ENCODE measurements around the gene FGGY. TPM values are rescaled to one million over a fixed set of nuclear protein-coding genes. Genes with fewer than 3 reads are reported as not detected.
"Not testable (repeated sequence)": the region's sequence is repeated elsewhere in the genome, so short reads cannot be mapped to it uniquely, and the experiment has no call there.

Gene FGGY
- total and polyA plus RNA-seq, 5 experiments from 2014 or later = 5.7 to 11.1 (median 6.4) TPM

DNA sequence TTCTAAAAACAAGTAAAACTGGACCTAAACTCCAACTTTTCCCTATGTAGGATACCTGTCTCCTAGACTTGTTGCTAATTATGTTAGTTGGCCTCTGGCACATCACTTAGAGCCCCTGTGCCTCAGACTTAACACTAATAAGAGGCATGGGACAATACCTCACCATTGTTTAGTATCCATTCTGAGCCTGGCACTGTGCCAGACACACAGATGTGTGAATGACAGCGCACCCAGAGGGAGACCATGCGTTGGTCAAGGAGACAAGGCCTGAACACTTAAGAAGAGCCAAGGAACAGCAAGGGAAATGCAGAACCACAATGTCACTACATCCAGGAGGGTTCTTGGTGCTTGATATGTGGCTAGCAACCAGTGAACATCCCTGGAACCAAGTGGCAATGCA is 189.1 kb downstream of the FGGY start:
- Mint-ChIP-seq H3K27ac (no peak overlapping the region), H3K36me3 (peaks cover 0 to 2% (median 0%) of the 10 kb centered on the region in 3 donors), H3K4me3 (no peak overlapping the region)

DNA sequence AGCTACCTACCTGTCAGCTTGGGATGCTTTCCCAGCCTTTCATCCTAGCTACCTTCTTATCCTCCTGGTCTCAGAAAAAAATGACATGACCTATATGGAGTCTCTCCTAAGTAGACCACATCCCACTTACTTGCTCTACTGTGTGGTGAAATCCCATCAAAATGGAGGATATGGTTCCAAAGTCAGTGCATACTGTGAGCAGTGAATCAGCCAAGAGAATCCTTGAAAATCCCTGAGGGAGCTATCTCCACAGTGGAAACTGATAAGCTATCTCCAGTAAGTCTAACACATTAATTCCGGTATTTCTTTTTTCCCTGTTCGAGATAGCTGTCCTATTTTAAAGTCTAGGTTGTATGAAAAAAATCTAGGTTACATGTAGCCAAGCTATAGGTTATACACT is 189.7 kb downstream of the FGGY start:
- Mint-ChIP-seq H3K27ac (no peak overlapping the region), H3K27me3 (no peaks in the 10 kb centered on the region), H3K36me3 (peaks cover 0 to 2% (median 0%) of the 10 kb centered on the region in 3 donors), H3K4me3 (no peak overlapping the region), H3K9me3 (peaks cover 0 to 7% (median 0%) of the 10 kb centered on the region in 9 donors), H3K4me1 (peaks cover 0 to 13% (median 5%) of the 10 kb centered on the region in 4 donors)
- ATAC-seq (no peak), DNase-seq (no peak)
- POLR2A ChIA-PET = no interaction called here

More for the DNA sequence above, 189.1 kb downstream of the FGGY start:
- DNase-seq (no peak), ATAC-seq (no peak)
- POLR2A ChIA-PET = no interaction called here
- H3K4me1 Mint-ChIP-seq = peaks cover 0 to 13% (median 5%) of the 10 kb centered on the region in 4 donors
- H3K9me3 Mint-ChIP-seq = peaks cover 0 to under 1% (median 0%) of the 10 kb centered on the region in 9 donors
- no peaks in the 10 kb centered on the region for H3K27me3 Mint-ChIP-seq

DNA sequence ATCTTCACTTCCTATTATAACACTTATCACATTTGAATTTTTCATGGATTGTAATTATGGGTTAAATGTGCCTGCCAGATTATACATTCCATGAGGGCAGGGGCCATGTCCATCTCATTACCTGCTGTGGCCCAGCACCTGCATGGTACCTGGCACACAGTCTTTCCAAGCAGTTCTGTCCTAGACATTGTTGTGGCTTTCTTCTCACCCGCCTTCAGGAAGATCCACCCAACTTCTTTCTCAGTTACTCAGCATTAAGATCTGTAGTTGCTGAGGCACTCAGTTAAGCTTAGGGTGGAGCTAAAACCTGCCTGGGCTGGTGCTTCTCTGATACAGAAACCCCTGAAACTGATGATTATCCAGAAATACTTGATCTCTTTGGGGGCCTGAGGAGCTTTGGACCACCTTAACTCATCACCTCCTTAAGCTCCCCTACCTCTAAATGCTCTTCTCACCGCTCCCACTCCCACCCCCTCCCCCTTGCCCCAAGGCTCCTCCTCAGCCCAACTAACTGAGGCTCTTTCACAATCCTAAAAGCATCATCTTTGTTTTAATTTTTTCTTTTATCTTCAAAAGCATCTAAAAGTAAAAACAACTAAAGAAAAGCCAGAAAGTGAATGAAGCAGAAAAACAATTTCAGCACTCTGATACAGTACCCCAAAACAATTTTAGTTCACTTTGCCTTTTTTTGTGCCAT is 190.6 kb downstream of the FGGY start:
- Mint-ChIP-seq H3K4me1 (peaks cover 0 to 13% (median 5%) of the 10 kb centered on the region in 4 donors), H3K27me3 (no peaks in the 10 kb centered on the region)

DNA sequence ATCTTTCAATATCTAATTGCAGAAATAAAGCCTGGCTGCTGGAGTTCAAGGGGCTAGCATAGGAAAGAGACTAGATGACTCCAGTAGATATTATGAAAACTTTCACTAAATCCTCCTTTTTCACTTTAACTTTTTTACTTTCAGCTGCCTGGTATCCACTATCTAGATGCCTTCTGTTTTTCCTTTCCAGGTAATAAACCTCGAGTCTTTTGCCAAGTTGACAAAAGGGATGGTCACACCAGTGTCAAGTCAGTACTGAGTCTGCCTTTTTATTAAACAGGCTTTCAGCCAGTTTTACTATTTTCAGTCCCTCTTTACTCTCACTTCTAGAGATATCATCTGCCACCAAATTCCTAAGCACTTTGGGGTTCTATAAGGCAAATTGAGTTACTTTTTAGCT is 195.6 kb downstream of the FGGY start:
- H3K27me3 Mint-ChIP-seq = no peaks in the 10 kb centered on the region
- H3K9me3 Mint-ChIP-seq = peaks cover 0 to 14% (median 0%) of the 10 kb centered on the region in 9 donors
- DNase-seq (no peak), ATAC-seq (no peak)
- H3K27ac Mint-ChIP-seq = no peak overlapping the region
- peaks cover 0 to 1% (median under 1%) of the 10 kb centered on the region in 4 donors for H3K4me1 Mint-ChIP-seq
- H3K4me3 Mint-ChIP-seq = no peak overlapping the region
- POLR2A ChIA-PET = no interaction called here
- peaks cover 3 to 10% (median 6%) of the 10 kb centered on the region in 3 donors for H3K36me3 Mint-ChIP-seq

More for the DNA sequence above, 190.6 kb downstream of the FGGY start:
- no peak for ATAC-seq
- POLR2A ChIA-PET = no interaction called here
- Mint-ChIP-seq H3K4me3 (no peak overlapping the region), H3K36me3 (peaks cover 0 to 5% (median 2%) of the 10 kb centered on the region in 3 donors), H3K9me3 (peaks cover 0 to 14% (median 0%) of the 10 kb centered on the region in 9 donors), H3K27ac (no peak overlapping the region)
- DNase-seq = no peak

DNA sequence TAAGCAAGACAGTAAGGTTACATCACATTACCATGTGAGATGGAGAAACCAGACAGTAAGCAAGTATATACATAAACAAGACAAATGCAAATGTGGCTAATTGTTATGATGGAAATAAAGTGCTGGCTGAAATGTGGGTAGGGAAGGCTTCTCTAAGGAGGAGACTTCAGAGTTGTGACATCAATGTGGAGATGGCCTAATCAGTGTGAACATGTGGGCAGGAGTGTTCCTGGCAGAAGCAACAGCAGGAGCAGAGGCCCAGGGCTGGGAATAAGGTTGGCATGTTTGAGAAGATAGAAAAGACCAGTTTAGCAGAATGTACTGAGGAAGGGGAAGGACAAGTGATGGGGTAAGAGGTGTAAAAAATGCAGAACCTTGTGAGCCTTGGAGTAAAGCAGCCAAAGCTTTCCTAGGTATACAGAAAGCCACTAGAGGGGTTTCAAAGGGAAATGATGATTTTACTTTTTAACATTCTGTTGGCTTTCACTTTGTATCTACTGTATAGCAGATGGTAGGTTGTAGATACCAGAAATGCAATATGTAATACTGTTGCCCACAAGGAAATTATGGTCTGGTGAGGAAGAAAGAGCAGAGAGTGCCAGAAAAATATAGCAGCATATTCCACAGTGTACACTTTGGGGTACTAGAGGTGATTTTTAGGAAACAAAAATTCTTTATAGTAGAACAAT is 197.4 kb downstream of the FGGY start:
- peaks cover 0 to 14% (median 0%) of the 10 kb centered on the region in 9 donors for H3K9me3 Mint-ChIP-seq
- DNase-seq (no peak), ATAC-seq (no peak)
- POLR2A ChIA-PET = no interaction called here
- no peaks in the 10 kb centered on the region for H3K27me3 Mint-ChIP-seq
- peaks cover 0 to 2% (median 0%) of the 10 kb centered on the region in 4 donors for H3K4me1 Mint-ChIP-seq
- peaks cover 6 to 10% (median 9%) of the 10 kb centered on the region in 3 donors for H3K36me3 Mint-ChIP-seq
- no peak overlapping the region for H3K4me3 Mint-ChIP-seq
- H3K27ac Mint-ChIP-seq = peak overlapping the region in 1 of 10 donors; percentile 16

DNA sequence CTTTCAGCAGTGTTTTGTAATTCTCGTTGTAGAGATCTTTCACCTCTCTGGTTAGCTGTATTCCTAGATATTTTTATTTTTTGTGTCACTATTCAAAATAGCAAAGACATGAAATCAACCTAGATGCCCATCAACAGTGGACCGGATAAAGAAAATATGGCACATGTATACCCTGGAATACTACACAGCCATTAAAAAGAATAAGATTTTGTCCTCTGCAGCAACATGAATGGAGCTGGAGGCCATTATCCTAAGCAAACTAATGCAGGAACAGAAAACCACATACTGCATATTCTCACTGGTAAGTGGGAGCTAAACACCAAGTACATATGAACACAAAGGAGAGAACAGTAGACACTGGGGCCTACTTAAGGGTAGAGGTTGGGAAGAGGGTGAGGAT is 199.3 kb downstream of the FGGY start:
- ATAC-seq, H3K4me1 Mint-ChIP-seq, H3K27me3 Mint-ChIP-seq, H3K27ac Mint-ChIP-seq, H3K4me3 Mint-ChIP-seq, DNase-seq, POLR2A ChIA-PET: not testable (repeated sequence)
- Mint-ChIP-seq H3K36me3 (peaks cover 6 to 10% (median 9%) of the 10 kb centered on the region in 3 donors), H3K9me3 (peaks cover 0 to 11% (median 0%) of the 10 kb centered on the region in 9 donors)

DNA sequence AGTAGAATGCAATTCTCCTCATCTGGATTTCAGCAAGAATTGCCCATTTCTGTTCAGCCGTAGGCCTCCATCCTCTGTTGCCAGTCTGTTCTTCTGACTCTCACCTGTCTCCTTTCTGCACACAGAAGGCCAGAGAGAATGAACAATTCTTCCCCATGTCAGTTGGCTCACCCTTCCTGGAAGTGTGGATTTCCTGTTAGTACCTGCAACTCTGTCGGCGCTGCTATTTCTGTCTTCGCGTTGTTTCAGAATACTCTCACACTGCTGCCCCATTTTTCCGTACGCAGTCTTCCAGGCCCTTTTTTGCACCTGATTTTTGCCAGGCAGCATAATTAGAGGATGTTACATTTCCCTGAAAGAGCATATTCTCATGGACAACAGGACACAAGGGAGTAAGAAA is 200.7 kb downstream of the FGGY start:
- no peak overlapping the region for H3K4me3 Mint-ChIP-seq
- H3K27ac Mint-ChIP-seq = no peak overlapping the region
- POLR2A ChIA-PET = no interaction called here
- H3K27me3 Mint-ChIP-seq = no peaks in the 10 kb centered on the region
- no peaks in the 10 kb centered on the region for H3K9me3 Mint-ChIP-seq
- peaks cover 0 to 1% (median 0%) of the 10 kb centered on the region in 4 donors for H3K4me1 Mint-ChIP-seq
- DNase-seq (no peak), ATAC-seq (no peak)
- H3K36me3 Mint-ChIP-seq = peaks cover 4 to 10% (median 6%) of the 10 kb centered on the region in 3 donors

DNA sequence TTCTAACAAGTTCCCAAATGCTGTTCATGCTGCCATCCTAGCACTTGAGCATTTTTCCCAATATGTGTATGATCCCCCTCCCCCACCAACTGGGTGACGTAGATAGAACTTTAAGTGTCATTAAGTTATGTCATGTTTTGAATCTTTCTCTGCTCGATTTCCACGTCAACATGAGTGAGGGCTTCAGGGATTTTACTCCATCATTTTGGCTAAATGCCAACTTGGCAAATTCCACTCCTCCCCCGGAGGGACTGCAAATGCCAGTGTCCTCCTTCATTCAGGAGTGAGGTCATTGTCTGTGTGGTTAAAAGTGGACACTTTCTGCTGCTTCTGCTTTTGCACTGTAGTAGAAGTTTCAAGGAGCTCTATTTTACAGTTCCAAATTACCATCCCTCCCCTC is 201.7 kb downstream of the FGGY start:
- H3K4me3 Mint-ChIP-seq = no peak overlapping the region
- H3K4me1 Mint-ChIP-seq = peaks cover 0 to 1% (median 0%) of the 10 kb centered on the region in 4 donors
- H3K36me3 Mint-ChIP-seq = peaks cover 4 to 10% (median 6%) of the 10 kb centered on the region in 3 donors
- H3K27ac Mint-ChIP-seq = no peak overlapping the region
- no peak for ATAC-seq
- no peak for DNase-seq
- H3K27me3 Mint-ChIP-seq = no peaks in the 10 kb centered on the region
- POLR2A ChIA-PET = no interaction called here
- no peaks in the 10 kb centered on the region for H3K9me3 Mint-ChIP-seq

DNA sequence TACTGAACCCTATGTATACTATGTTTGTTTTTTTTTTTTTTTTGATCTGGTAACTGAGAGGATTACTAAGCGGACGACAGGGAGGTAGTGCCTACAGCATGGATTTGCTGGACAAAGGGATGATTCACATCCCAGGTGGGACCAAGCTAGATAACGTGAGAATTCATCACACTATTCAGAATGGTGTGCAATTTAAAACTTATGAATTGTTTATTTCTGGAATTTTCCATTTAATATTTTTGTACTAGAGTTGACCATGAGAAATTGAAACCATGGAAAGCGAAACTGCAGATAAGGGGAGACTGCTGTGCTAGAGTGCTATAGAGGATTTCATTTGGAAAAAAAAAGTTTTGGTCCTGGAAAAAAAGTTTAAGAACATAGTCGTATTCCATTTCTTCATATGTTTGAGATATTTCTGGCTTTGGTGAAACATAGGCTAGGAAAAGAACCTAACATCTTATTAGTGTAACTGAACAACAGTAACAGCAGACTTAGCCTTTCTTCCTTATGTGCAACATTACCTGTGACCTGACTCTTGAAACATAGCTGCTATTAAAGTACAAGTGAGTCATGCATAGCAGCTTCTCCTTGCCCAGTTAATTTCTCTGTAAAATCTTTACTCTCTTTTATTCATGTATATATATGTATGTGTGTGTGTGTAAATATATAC is 202.5 kb downstream of the FGGY start:
- Mint-ChIP-seq H3K4me3 (no peak overlapping the region), H3K9me3 (no peaks in the 10 kb centered on the region), H3K4me1 (peaks cover 0 to 1% (median 0%) of the 10 kb centered on the region in 4 donors), H3K36me3 (peaks cover 4 to 10% (median 6%) of the 10 kb centered on the region in 3 donors), H3K27ac (no peak overlapping the region), H3K27me3 (no peaks in the 10 kb centered on the region)
- POLR2A ChIA-PET = no interaction called here
- no peak for ATAC-seq
- DNase-seq = no peak

DNA sequence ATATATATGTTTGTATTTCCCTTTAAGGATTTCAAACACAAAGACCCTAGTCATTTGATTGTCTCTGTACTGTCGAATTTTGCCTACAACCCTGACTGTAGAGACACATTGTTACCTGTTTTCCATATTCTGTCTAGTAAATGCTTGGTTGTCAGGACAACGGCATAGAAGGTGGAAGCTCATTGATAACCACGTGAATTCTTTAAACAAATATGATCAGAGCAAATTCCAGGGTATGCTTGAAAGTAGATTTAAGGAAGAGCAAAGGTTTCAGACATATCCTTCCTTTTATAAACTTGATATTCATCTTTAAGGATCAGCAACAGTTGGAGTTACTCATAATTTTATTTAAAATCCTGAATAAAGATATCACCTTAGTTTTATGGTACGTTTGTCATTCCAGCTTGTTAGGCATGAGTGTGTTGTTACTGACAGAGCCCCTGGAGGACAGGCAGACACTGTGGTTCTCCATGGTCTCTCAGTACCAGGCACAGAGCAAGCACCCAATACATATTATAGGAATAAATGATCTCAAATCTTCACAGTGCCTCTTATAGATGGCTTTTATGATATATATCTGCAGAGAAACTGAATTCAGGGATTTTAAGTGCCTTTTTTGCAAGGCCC is 203.2 kb downstream of the FGGY start:
- peaks cover 4 to 10% (median 6%) of the 10 kb centered on the region in 3 donors for H3K36me3 Mint-ChIP-seq
- H3K4me3 Mint-ChIP-seq = no peak overlapping the region
- POLR2A ChIA-PET = no interaction called here
- H3K9me3 Mint-ChIP-seq = no peaks in the 10 kb centered on the region
- no peak overlapping the region for H3K27ac Mint-ChIP-seq
- H3K4me1 Mint-ChIP-seq = peaks cover 0 to 1% (median 0%) of the 10 kb centered on the region in 4 donors
- no peaks in the 10 kb centered on the region for H3K27me3 Mint-ChIP-seq
- ATAC-seq = no peak
- no peak for DNase-seq

DNA sequence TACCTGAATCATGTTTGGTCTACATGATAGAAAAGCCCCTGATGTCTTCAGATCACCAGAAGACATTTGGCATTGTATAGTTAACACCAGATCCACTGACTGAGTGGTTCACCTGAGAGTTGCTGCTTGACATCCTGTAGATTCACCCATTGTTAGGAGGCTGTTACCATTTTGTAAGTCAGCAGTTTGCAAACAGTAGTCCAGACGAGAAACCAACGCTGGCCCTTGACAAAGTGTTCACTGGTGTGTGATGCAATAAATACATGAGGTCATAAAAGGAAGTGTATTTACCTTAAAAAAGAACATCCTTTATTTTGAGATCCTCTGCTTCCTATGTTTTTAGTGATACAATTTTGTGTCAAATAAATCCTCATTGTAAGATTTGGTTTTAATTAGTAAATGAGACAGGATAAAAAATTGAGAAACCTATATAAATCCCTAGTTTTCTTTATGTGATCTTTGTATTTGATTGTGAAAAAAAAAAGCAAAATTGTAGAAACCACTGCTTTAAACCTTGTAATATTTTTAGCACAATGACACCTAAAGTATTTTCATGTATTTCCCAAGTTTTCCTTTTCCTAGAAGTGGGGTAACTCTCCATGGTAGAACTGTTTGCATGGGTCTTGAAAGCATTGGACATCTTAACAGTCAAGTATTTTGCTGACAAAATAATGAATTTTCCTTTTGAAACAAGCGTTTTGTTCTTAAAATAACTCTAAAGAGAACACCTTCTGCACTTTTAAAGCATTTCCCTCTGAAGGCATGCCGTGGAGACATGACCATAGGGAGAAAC is 204.3 kb downstream of the FGGY start:
- DNase-seq (no peak), ATAC-seq (no peak)
- POLR2A ChIA-PET = no interaction called here
- no peaks in the 10 kb centered on the region for H3K9me3 Mint-ChIP-seq
- H3K36me3 Mint-ChIP-seq = peaks cover 3 to 6% (median 4%) of the 10 kb centered on the region in 3 donors
- H3K4me1 Mint-ChIP-seq = peaks cover 0 to 1% (median 0%) of the 10 kb centered on the region in 4 donors
- H3K27ac Mint-ChIP-seq = no peak overlapping the region
- H3K4me3 Mint-ChIP-seq = no peak overlapping the region
- no peaks in the 10 kb centered on the region for H3K27me3 Mint-ChIP-seq

Data from naive thymus-derived CD8-positive, alpha-beta T cell (primary cell).